ENCODE data around the gene MND1. TPM values are rescaled to one million over a fixed set of nuclear protein-coding genes. Genes with fewer than 3 reads are reported as not detected.

Gene MND1
- total RNA-seq, 2 experiments from 2014 or later, result 59.4 to 101 TPM

GRCh38 chr4:153372967-153373562 is 28.6 kb downstream of the MND1 start:
- Histone ChIP-seq H3K27ac (ENCODE audit: low read depth, low read length, poor library complexity, severe bottlenecking) (no peak overlapping the region), H2AFZ (ENCODE audit: low read length) (no peak overlapping the region), H3K4me3 (ENCODE audit: low read depth, low read length, poor library complexity, severe bottlenecking) (no peak overlapping the region), H3K9me3 (ENCODE audit: low read length) (peaks cover 24% of the 10 kb centered on the region), H3K4me2 (ENCODE audit: low read length) (no peak overlapping the region), H3K36me3 (ENCODE audit: insufficient read depth, low read length) (peaks cover 96% of the 10 kb centered on the region), H3K9me2 (ENCODE audit: insufficient read depth, low read length) (no peaks in the 10 kb centered on the region), H4K20me1 (ENCODE audit: insufficient read depth, low read length) (no peaks in the 10 kb centered on the region), H3K79me2 (ENCODE audit: insufficient read depth, low read depth, low read length) (no peaks in the 10 kb centered on the region), H3K4me1 (ENCODE audit: insufficient read depth, low read length, poor library complexity, severe bottlenecking) (peaks cover 6% of the 10 kb centered on the region)
- CTCF ChIA-PET (ENCODE audit: unreplicated experiment), result interaction anchor here (0.6 kb wide), 1 partner anchor 369 kb away, joined by 4 read pairs; no protein-coding TSS in a partner anchor
- TF ChIP-seq CTCF (conservative IDR thresholded peaks at IDR 0.05; ENCODE audit: low read length) (no peak), EZH2phosphoT487 (IDR thresholded peaks at IDR 0.05; ENCODE audit: borderline replicate concordance, low read depth, low read length) (no peak)
- no TSS peak for BruUV-seq (replicated peaks)
- intact Hi-C loops (cut with micrococcal nuclease; ENCODE audit: unreplicated experiment), result no loop called here
- no peak for DNase-seq (ENCODE audit: low spot score)
- POLR2A ChIA-PET, result interaction anchor here (0.6 to 1.8 kb wide), 10 partner anchors 8 to 869 kb away, joined by 3 to 6 read pairs (median 4); no protein-coding TSS in a partner anchor

- Histone ChIP-seq H3K9me2 (ENCODE audit: insufficient read depth, low read length) (no peaks in the 10 kb centered on the region), H3K27ac (ENCODE audit: low read depth, low read length, poor library complexity, severe bottlenecking) (no peak overlapping the region), H3K4me1 (ENCODE audit: insufficient read depth, low read length, poor library complexity, severe bottlenecking) (peaks cover 17% of the 10 kb centered on the region), H3K9me3 (ENCODE audit: low read length) (peaks cover 24% of the 10 kb centered on the region), H3K4me3 (ENCODE audit: low read depth, low read length, poor library complexity, severe bottlenecking) (no peak overlapping the region), H3K4me2 (ENCODE audit: low read length) (no peak overlapping the region), H2AFZ (ENCODE audit: low read length) (no peak overlapping the region), H3K36me3 (ENCODE audit: insufficient read depth, low read length) (peaks cover 92% of the 10 kb centered on the region), H3K79me2 (ENCODE audit: insufficient read depth, low read depth, low read length) (no peaks in the 10 kb centered on the region), H4K20me1 (ENCODE audit: insufficient read depth, low read length) (no peaks in the 10 kb centered on the region)
- no TSS peak for BruUV-seq (replicated peaks)
- no peak for DNase-seq (ENCODE audit: low spot score)
- POLR2A ChIA-PET, result interaction anchor here (1.0 to 1.9 kb wide), 5 partner anchors 10 to 45 kb away, joined by 4 to 9 read pairs (median 8); no protein-coding TSS in a partner anchor
- intact Hi-C loops (cut with micrococcal nuclease; ENCODE audit: unreplicated experiment), result no loop called here
- CTCF ChIA-PET (ENCODE audit: unreplicated experiment), result no interaction called here
- TF ChIP-seq EZH2phosphoT487 (IDR thresholded peaks at IDR 0.05; ENCODE audit: borderline replicate concordance, low read depth, low read length) (no peak), CTCF (conservative IDR thresholded peaks at IDR 0.05; ENCODE audit: low read length) (no peak)
Observed at GRCh38 chr4:153374442-153374841, 30.0 kb downstream of the MND1 start.

GRCh38 chr4:153375303-153375702 is 30.8 kb downstream of the MND1 start:
- POLR2A ChIA-PET, result interaction anchor here (0.6 to 1.9 kb wide), 17 partner anchors 9 to 196 kb away, joined by 3 to 16 read pairs (median 7); no protein-coding TSS in a partner anchor
- no peak overlapping the region for H3K27ac ChIP-seq (ENCODE audit: low read depth, low read length, poor library complexity, severe bottlenecking)

More at GRCh38 chr4:153375303-153375702, 30.8 kb downstream of the MND1 start:
- Histone ChIP-seq H3K4me3 (ENCODE audit: low read depth, low read length, poor library complexity, severe bottlenecking) (no peak overlapping the region), H4K20me1 (ENCODE audit: insufficient read depth, low read length) (no peaks in the 10 kb centered on the region), H3K9me2 (ENCODE audit: insufficient read depth, low read length) (no peaks in the 10 kb centered on the region), H2AFZ (ENCODE audit: low read length) (no peak overlapping the region), H3K9me3 (ENCODE audit: low read length) (peaks cover 24% of the 10 kb centered on the region), H3K79me2 (ENCODE audit: insufficient read depth, low read depth, low read length) (no peaks in the 10 kb centered on the region), H3K4me1 (ENCODE audit: insufficient read depth, low read length, poor library complexity, severe bottlenecking) (peaks cover 17% of the 10 kb centered on the region), H3K36me3 (ENCODE audit: insufficient read depth, low read length) (peaks cover 89% of the 10 kb centered on the region), H3K4me2 (ENCODE audit: low read length) (no peak overlapping the region)
- no peak for TF ChIP-seq CTCF (conservative IDR thresholded peaks at IDR 0.05; ENCODE audit: low read length)
- no peak for TF ChIP-seq EZH2phosphoT487 (IDR thresholded peaks at IDR 0.05; ENCODE audit: borderline replicate concordance, low read depth, low read length)
- no peak for DNase-seq (ENCODE audit: low spot score)
- no TSS peak for BruUV-seq (replicated peaks)
- CTCF ChIA-PET (ENCODE audit: unreplicated experiment), result no interaction called here
- intact Hi-C loops (cut with micrococcal nuclease; ENCODE audit: unreplicated experiment), result no loop called here

Measured in OCI-LY7 (cell line).